Left ventricle myocardium inferior (tissue), 1 donor: ENCODE results near the gene TRAF3IP3. TPM values are rescaled to one million over a fixed set of nuclear protein-coding genes. Genes with fewer than 3 reads are reported as not detected.

ENCODE experiments used
- DNase-seq: peaks from one replicate; pipeline ENCODE4 v3.0.0-alpha.2; 2020
- H3K27ac ChIP-seq: fragments of 200-600 bp; replicated peaks from 2 replicates; pipeline ENCODE4 v1.8.0; 2021
- H3K27me3 ChIP-seq: fragments of 200-600 bp; 2 replicates; pipeline ENCODE4 v1.8.0; 2021; ENCODE audit warnings: low read depth
- H3K36me3 ChIP-seq: fragments of 200-600 bp; 2 replicates; pipeline ENCODE4 v1.8.0; 2021
- H3K4me1 ChIP-seq: fragments of 200-600 bp; 2 replicates; pipeline ENCODE4 v1.8.0; 2021
- H3K4me3 ChIP-seq: fragments of 200-600 bp; 2 replicates; pipeline ENCODE4 v1.8.0; 2021; ENCODE audit warnings: mild to moderate bottlenecking, moderate library complexity
- H3K9me3 ChIP-seq: fragments of 200-600 bp; replicated peaks from 2 replicates; pipeline ENCODE4 v1.8.0; 2021
- CTCF ChIP-seq: fragments of 200-600 bp; IDR thresholded peaks from 2 replicates; pipeline ENCODE4 v1.8.0; 2021; ENCODE audit warnings: antibody characterized with exemption, mild to moderate bottlenecking, borderline replicate concordance
- intact Hi-C: fragments of 100-400 bp; cut with micrococcal nuclease; formaldehyde crosslinking; loops from one replicate; pipeline ENCODE4 v1.11.0; 2022
- total RNA-seq: library from RNA; stranded (reverse); fragmentation: NEBNext Ultra II Directional; extraction: Animal tissue kit (Norgen Biotek cat#: 25700); gene quantifications from one replicate; pipeline ENCODE4 v1.2.1, GENCODE V29; 2021
- donor health status: DM: no; HTN: yes; CAD: no; lungs with severe emphysema.

The TRAF3IP3 gene
- total RNA-seq, 1 donor from 2014 or later, result 1.2 TPM

GRCh38 chr1:209767706-209768105, 11.9 kb downstream of the TRAF3IP3 start:
- no peak overlapping the region for H3K4me3 ChIP-seq
- no peak for DNase-seq
- TF ChIP-seq CTCF, result no peak
- no peaks in the 10 kb centered on the region for H3K27me3 ChIP-seq
- H3K27ac ChIP-seq, result no peak overlapping the region
- no peaks in the 10 kb centered on the region for H3K9me3 ChIP-seq
- no peaks in the 10 kb centered on the region for H3K36me3 ChIP-seq
- intact Hi-C loops, result no loop called here
- peaks cover 22% of the 10 kb centered on the region for H3K4me1 ChIP-seq

GRCh38 chr1:209768354-209768774, 12.5 kb downstream of the TRAF3IP3 start:
- no peak for DNase-seq
- intact Hi-C loops, result no loop called here
- Histone ChIP-seq H3K4me1 (peaks cover 22% of the 10 kb centered on the region), H3K9me3 (no peaks in the 10 kb centered on the region), H3K4me3 (no peak overlapping the region), H3K27ac (peak overlapping the region; percentile 89), H3K36me3 (no peaks in the 10 kb centered on the region), H3K27me3 (no peaks in the 10 kb centered on the region)
- no peak for TF ChIP-seq CTCF

- peak overlapping the region; percentile 39 for H3K4me3 ChIP-seq
- peak; percentile 74 for DNase-seq
- no peaks in the 10 kb centered on the region for H3K9me3 ChIP-seq
- peaks cover 22% of the 10 kb centered on the region for H3K4me1 ChIP-seq
- H3K36me3 ChIP-seq, result no peaks in the 10 kb centered on the region
- peak overlapping the region; percentile 89 for H3K27ac ChIP-seq
- H3K27me3 ChIP-seq, result no peaks in the 10 kb centered on the region
- intact Hi-C loops, result no loop called here
- TF ChIP-seq CTCF, result no peak
These were observed 13.5 kb downstream of the TRAF3IP3 start for GRCh38 chr1:209769171-209769904.

- no peak for TF ChIP-seq CTCF
- peaks cover 22% of the 10 kb centered on the region for H3K4me1 ChIP-seq
- peak overlapping the region; percentile 89 for H3K27ac ChIP-seq
- intact Hi-C loops, result no loop called here
- no peaks in the 10 kb centered on the region for H3K27me3 ChIP-seq
- peak overlapping the region; percentile 39 for H3K4me3 ChIP-seq
- no peak for DNase-seq
- no peaks in the 10 kb centered on the region for H3K36me3 ChIP-seq
- H3K9me3 ChIP-seq, result no peaks in the 10 kb centered on the region
These were observed 14.1 kb downstream of the TRAF3IP3 start for GRCh38 chr1:209769971-209770370.

GRCh38 chr1:209770636-209771415, 15.0 kb downstream of the TRAF3IP3 start:
- no peaks in the 10 kb centered on the region for H3K27me3 ChIP-seq
- no peak for DNase-seq
- intact Hi-C loops, result no loop called here
- no peaks in the 10 kb centered on the region for H3K9me3 ChIP-seq
- no peak for TF ChIP-seq CTCF
- H3K4me1 ChIP-seq, result peaks cover 22% of the 10 kb centered on the region
- no peak overlapping the region for H3K27ac ChIP-seq
- no peak overlapping the region for H3K4me3 ChIP-seq
- H3K36me3 ChIP-seq, result no peaks in the 10 kb centered on the region
